Neural cell (in vitro differentiated cells): ENCODE data around the gene IRS1. TPM values are rescaled to one million over a fixed set of nuclear protein-coding genes. Genes with fewer than 3 reads are reported as not detected.

Source experiments
- H2AFZ ChIP-seq: fragments of 200-600, 300-800 bp; sonication (generic), shearing (Covaris generic); 2 replicates; pipeline ENCODE4 v1.6.0; 2014; ENCODE audit warnings: low read depth, mild to moderate bottlenecking, antibody characterized with exemption, low read length, moderate library complexity
- H3F3A ChIP-seq: fragments of 200-600 bp; shearing (Covaris generic); 2 replicates; pipeline ENCODE4 v1.6.1; 2016; ENCODE audit warnings: mild to moderate bottlenecking, moderate library complexity, mixed read lengths, antibody characterized with exemption, low read length; ENCODE audit not compliant: insufficient read depth, poor library complexity, severe bottlenecking
- H3K27ac ChIP-seq: fragments of 200-600, 300-800 bp; sonication (generic), shearing (Covaris generic); 2 replicates; pipeline ENCODE4 v1.5.1; 2014; ENCODE audit warnings: mild to moderate bottlenecking, low read length, moderate library complexity
- H3K27me3 ChIP-seq: fragments of 300-800, 200-600 bp; sonication (generic), shearing (Covaris generic); 2 replicates; pipeline ENCODE4 v1.6.0; 2014; ENCODE audit warnings: mild to moderate bottlenecking, low read depth, low read length, moderate library complexity; ENCODE audit not compliant: insufficient read depth
- H3K36me3 ChIP-seq: fragments of 300-800, 200-600 bp; sonication (generic), shearing (Covaris generic); 2 replicates; pipeline ENCODE4 v1.5.1; 2014; ENCODE audit warnings: mild to moderate bottlenecking, antibody characterized with exemption, low read length, moderate library complexity; ENCODE audit not compliant: insufficient read depth
- H3K4me2 ChIP-seq: fragments of 300-800, 200-600 bp; sonication (generic), shearing (Covaris generic); 2 replicates; pipeline ENCODE4 v1.6.0; 2014; ENCODE audit warnings: mild to moderate bottlenecking, low read length
- H3K4me3 ChIP-seq: fragments of 300-800, 200-600 bp; sonication (generic), shearing (Covaris generic); 2 replicates; pipeline ENCODE4 v1.5.1; 2014; ENCODE audit warnings: mild to moderate bottlenecking, low read length, moderate library complexity
- H3K79me2 ChIP-seq: fragments of 200-600 bp; shearing (Covaris generic); replicated peaks from 2 replicates; pipeline ENCODE4 v1.6.0; 2014; ENCODE audit warnings: mild to moderate bottlenecking, low read length, moderate library complexity; ENCODE audit not compliant: insufficient read depth
- H3K9ac ChIP-seq: fragments of 300-800, 200-600 bp; sonication (generic), shearing (Covaris generic); 2 replicates; pipeline ENCODE4 v1.6.1; 2016; ENCODE audit warnings: mild to moderate bottlenecking, low read length, mixed read lengths
- H3K9me2 ChIP-seq: fragments of 200-600 bp; shearing (Covaris generic); 2 replicates; pipeline ENCODE4 v1.6.1; 2016; ENCODE audit warnings: mild to moderate bottlenecking, low read length, mixed read lengths; ENCODE audit not compliant: insufficient read depth
- H3K9me3 ChIP-seq: fragments of 200-600, 300-800 bp; sonication (generic), shearing (Covaris generic); 2 replicates; pipeline ENCODE4 v1.6.1; 2016; ENCODE audit warnings: mild to moderate bottlenecking, mixed run types, low read length, moderate library complexity, mixed read lengths
- H4K20me1 ChIP-seq: fragments of 200-600 bp; shearing (Covaris generic); 2 replicates; pipeline ENCODE4 v1.6.1; 2016; ENCODE audit warnings: mild to moderate bottlenecking, mixed run types; ENCODE audit not compliant: insufficient read depth
- EP300 ChIP-seq: fragments of 450-650 bp; conservative IDR thresholded peaks from 2 replicates; pipeline ENCODE4 v1.6.1; 2014; ENCODE audit warnings: antibody characterized with exemption, mild to moderate bottlenecking, moderate library complexity; ENCODE audit not compliant: poor library complexity, severe bottlenecking
- EZH2 ChIP-seq: fragments of 200-600, 300-800 bp; shearing (Covaris generic), sonication (generic); IDR thresholded peaks from 2 replicates; pipeline ENCODE4 v1.6.1; 2014; ENCODE audit warnings: antibody characterized with exemption, low read length, borderline replicate concordance, mild to moderate bottlenecking; ENCODE audit not compliant: insufficient read depth, poor library complexity, severe bottlenecking
- MXI1 ChIP-seq: fragments of 450-650 bp; conservative IDR thresholded peaks from 2 replicates; pipeline ENCODE4 v1.6.1; 2014; ENCODE audit warnings: antibody characterized with exemption, mild to moderate bottlenecking; ENCODE audit not compliant: poor library complexity, severe bottlenecking
- POLR2AphosphoS5 ChIP-seq: IDR thresholded peaks from 2 replicates; pipeline ENCODE4 v1.6.1; 2012
- RAD21 ChIP-seq: fragments of 450-650 bp; conservative IDR thresholded peaks from 2 replicates; pipeline ENCODE4 v1.6.1; 2014; ENCODE audit warnings: antibody characterized with exemption, mild to moderate bottlenecking, moderate library complexity
- SMC3 ChIP-seq: fragments of 450-650 bp; conservative IDR thresholded peaks from 2 replicates; pipeline ENCODE4 v1.6.1; 2014; ENCODE audit warnings: antibody characterized with exemption, mild to moderate bottlenecking, moderate library complexity; ENCODE audit not compliant: poor library complexity
- TAF1 ChIP-seq: IDR thresholded peaks from 2 replicates; pipeline ENCODE4 v1.6.1; 2012; ENCODE audit warnings: low read depth
- polyA plus RNA-seq: library from polyadenylated mRNA; depleted of rRNA; stranded (reverse); fragments of >200 nt; gene quantifications from 2 replicates; pipeline ENCODE4 v1.2.3, GENCODE V29; 2014
- TF ChIP-seq, protein P1 (sequence below): IDR thresholded peaks from 2 replicates; pipeline ENCODE4 v1.6.1; 2012; ENCODE audit warnings: borderline replicate concordance
- TF ChIP-seq, protein P2 (sequence below): fragments of 450-650 bp; IDR thresholded peaks from 2 replicates; pipeline ENCODE4 v1.5.1; 2014; ENCODE audit warnings: antibody characterized with exemption, mild to moderate bottlenecking, moderate library complexity; ENCODE audit not compliant: poor library complexity, severe bottlenecking

The IRS1 gene
- polyA plus RNA-seq, 1 donor from 2014 or later = 7.2 TPM

DNA sequence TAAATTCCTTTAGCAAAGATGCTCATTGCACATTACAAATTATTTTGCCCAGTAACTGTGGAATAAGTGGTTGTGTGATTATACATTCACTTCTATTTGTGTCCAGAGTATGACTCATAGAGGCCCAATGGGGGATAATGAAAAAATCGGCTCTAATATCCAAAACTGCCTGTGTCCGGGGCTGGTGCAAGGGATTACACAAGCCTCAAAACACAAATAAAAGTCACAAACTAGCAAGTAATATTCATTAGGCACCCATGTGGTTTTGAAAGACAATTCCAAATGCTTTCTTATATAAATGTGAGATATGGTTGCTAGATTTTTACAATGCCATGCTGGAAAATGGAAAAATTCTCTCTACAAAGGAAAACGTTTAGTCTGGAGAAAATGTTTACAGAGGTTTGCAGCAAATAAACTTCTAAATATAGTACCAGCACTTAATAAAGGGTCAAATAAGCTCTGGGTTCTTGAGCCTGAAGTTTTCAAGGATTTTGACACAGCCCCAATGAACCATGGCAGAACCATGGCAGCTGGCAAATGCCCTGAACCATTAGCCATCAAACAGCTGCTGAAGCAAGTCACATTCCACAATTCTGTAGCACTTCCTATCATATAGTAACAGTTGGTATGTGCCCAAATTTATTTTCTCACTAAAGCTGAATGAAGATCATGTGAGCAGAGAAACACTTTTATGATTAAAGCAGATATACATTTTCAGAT lies 40.5 kb downstream of the IRS1 start:
- TF ChIP-seq, protein P1, sequence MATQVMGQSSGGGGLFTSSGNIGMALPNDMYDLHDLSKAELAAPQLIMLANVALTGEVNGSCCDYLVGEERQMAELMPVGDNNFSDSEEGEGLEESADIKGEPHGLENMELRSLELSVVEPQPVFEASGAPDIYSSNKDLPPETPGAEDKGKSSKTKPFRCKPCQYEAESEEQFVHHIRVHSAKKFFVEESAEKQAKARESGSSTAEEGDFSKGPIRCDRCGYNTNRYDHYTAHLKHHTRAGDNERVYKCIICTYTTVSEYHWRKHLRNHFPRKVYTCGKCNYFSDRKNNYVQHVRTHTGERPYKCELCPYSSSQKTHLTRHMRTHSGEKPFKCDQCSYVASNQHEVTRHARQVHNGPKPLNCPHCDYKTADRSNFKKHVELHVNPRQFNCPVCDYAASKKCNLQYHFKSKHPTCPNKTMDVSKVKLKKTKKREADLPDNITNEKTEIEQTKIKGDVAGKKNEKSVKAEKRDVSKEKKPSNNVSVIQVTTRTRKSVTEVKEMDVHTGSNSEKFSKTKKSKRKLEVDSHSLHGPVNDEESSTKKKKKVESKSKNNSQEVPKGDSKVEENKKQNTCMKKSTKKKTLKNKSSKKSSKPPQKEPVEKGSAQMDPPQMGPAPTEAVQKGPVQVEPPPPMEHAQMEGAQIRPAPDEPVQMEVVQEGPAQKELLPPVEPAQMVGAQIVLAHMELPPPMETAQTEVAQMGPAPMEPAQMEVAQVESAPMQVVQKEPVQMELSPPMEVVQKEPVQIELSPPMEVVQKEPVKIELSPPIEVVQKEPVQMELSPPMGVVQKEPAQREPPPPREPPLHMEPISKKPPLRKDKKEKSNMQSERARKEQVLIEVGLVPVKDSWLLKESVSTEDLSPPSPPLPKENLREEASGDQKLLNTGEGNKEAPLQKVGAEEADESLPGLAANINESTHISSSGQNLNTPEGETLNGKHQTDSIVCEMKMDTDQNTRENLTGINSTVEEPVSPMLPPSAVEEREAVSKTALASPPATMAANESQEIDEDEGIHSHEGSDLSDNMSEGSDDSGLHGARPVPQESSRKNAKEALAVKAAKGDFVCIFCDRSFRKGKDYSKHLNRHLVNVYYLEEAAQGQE = no peak
- TF ChIP-seq POLR2AphosphoS5 (no peak), TAF1 (no peak), EZH2 (no peak), RAD21 (no peak), SMC3 (no peak), EP300 (no peak), MXI1 (no peak)
- TF ChIP-seq, protein P2, sequence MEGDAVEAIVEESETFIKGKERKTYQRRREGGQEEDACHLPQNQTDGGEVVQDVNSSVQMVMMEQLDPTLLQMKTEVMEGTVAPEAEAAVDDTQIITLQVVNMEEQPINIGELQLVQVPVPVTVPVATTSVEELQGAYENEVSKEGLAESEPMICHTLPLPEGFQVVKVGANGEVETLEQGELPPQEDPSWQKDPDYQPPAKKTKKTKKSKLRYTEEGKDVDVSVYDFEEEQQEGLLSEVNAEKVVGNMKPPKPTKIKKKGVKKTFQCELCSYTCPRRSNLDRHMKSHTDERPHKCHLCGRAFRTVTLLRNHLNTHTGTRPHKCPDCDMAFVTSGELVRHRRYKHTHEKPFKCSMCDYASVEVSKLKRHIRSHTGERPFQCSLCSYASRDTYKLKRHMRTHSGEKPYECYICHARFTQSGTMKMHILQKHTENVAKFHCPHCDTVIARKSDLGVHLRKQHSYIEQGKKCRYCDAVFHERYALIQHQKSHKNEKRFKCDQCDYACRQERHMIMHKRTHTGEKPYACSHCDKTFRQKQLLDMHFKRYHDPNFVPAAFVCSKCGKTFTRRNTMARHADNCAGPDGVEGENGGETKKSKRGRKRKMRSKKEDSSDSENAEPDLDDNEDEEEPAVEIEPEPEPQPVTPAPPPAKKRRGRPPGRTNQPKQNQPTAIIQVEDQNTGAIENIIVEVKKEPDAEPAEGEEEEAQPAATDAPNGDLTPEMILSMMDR = no peak
- no peak overlapping the region for H3K4me2 ChIP-seq
- H3K9me3 ChIP-seq = no peaks in the 10 kb centered on the region
- no peak overlapping the region for H3K27ac ChIP-seq
- no peaks in the 10 kb centered on the region for H3F3A ChIP-seq
- no peak overlapping the region for H2AFZ ChIP-seq
- no peaks in the 10 kb centered on the region for H3K27me3 ChIP-seq
- H3K9ac ChIP-seq = no peak overlapping the region
- H3K79me2 ChIP-seq = peaks cover 15% of the 10 kb centered on the region
- no peaks in the 10 kb centered on the region for H3K9me2 ChIP-seq
- no peak overlapping the region for H3K4me3 ChIP-seq
- no peaks in the 10 kb centered on the region for H3K36me3 ChIP-seq
- no peaks in the 10 kb centered on the region for H4K20me1 ChIP-seq

DNA sequence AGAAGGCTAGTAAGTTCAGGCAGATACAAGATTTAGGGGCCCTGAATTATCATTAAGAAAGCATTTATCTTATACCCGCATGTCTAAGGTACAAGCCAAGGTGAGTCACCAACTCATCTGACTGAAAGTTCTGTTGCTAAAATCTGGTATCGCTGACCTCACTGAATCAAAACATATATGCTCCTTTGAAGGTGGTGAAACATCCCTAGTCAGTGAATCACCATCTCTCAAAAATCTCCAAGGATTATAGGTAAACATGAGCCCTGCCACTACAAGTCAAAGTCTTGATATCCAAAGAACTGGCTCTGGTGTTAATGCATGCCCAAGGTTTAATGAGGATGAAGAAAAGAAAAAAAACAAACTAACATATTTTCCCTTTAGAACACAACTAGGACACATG lies 43.5 kb downstream of the IRS1 start:
- Histone ChIP-seq H3K4me2 (no peak overlapping the region), H3K36me3 (no peaks in the 10 kb centered on the region), H4K20me1 (no peaks in the 10 kb centered on the region), H3K27ac (no peak overlapping the region), H3K27me3 (no peaks in the 10 kb centered on the region), H3K9ac (no peak overlapping the region), H3K4me3 (no peak overlapping the region), H3K79me2 (peaks cover 28% of the 10 kb centered on the region), H3K9me3 (no peaks in the 10 kb centered on the region), H3K9me2 (no peaks in the 10 kb centered on the region), H3F3A (no peaks in the 10 kb centered on the region), H2AFZ (no peak overlapping the region)
- TF ChIP-seq POLR2AphosphoS5 (no peak), RAD21 (no peak), EP300 (no peak), TAF1 (no peak), MXI1 (no peak), EZH2 (no peak), SMC3 (no peak)
- TF ChIP-seq, protein P1 = no peak
- TF ChIP-seq, protein P2 = no peak
